Diencephalon (tissue), 1 donor: ENCODE data around the gene CLEC4A. TPM values are rescaled to one million over a fixed set of nuclear protein-coding genes. Genes with fewer than 3 reads are reported as not detected.

ENCODE experiments used
- total RNA-seq: library from RNA; depleted of rRNA; stranded (reverse); fragments of >200 nt; gene quantifications from one replicate; pipeline ENCODE4 v1.2.3, GENCODE V29; 2014

CLEC4A gene
- 1.4 TPM for total RNA-seq

DNA sequence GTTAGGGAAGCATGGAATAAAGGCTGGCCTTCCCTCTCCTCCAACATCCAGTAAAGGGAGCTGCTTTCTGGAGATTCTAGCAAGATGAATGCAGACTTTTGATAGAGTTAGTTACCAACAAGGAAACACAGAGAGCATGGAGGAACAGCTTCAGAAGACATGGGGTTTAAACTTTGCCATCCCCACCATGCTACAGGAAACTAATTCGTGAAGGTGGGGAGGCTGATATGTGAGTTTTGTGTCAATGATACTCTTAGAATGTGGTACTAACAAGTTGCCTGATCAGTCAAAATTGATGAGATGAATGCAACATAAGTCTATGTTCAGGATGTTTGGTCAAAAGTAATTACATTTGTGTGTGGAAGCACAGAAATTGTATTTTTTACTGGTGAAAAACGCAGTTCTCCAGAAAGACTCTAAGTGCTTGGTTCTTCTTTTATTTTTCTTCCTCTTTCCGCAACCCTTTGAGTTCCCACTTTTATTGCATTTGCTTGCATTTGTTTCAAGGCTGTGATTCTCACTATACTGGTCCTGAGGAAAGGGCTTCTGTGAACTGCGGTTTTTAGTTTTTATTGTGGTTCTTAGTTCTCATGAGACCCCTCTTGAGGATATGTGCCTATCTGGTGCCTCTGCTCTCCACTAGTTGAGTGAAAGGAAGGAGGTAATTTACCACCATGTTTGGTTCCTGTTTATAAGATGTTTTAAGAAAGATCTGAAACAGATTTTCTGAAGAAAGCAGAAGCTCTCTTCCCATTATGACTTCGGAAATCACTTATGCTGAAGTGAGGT is at the start of gene CLEC4A:
Gene CLEC4A (plus strand): TSS at position 494 of the 789 bp plus-strand sequence. CDS start 262 bp downstream, at position 756.

DNA sequence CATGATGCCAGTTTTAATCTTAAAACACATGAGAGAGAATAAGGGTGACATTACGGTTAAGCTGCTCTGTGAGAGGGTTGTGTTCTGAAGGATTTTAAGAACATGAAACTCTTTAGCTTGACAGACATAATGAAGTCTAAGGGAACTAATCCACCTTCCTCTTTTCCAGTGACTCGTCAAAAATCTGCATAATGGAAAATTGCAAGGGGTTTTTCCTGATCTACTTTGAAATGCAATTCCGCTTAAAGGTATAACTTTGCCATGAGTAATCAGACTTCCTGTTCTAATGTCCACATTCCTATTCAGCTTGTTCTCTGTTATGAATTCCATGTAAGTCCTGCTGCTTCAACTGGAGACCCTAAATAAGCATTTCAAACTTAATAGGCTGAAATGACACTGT is 33.4 kb downstream of the CLEC4A start, which contains the start of gene ZNF705A:
Gene ZNF705A (plus strand): TSS at position 171 of the 400 bp plus-strand sequence. CDS start 15,611 bp downstream, outside the sequence.

Other genes with a start within 250 kb of the CLEC4A start
- 74.5 TPM for gene SLC2A3, start 187.4 kb upstream of the CLEC4A start, total RNA-seq
- 9.5 TPM for gene FOXJ2, start 90.9 kb upstream of the CLEC4A start, total RNA-seq
- gene C3AR1, start 57.3 kb upstream of the CLEC4A start, total RNA-seq: 3.2 TPM
- gene NECAP1, start 41.3 kb upstream of the CLEC4A start, total RNA-seq: 204 TPM
- gene ZNF705A, start 33.4 kb downstream of the CLEC4A start, total RNA-seq: not detected
- gene FAM90A1, start 104.0 kb downstream of the CLEC4A start, total RNA-seq: not detected